ENCODE data around the gene HMG20B.

DNA sequence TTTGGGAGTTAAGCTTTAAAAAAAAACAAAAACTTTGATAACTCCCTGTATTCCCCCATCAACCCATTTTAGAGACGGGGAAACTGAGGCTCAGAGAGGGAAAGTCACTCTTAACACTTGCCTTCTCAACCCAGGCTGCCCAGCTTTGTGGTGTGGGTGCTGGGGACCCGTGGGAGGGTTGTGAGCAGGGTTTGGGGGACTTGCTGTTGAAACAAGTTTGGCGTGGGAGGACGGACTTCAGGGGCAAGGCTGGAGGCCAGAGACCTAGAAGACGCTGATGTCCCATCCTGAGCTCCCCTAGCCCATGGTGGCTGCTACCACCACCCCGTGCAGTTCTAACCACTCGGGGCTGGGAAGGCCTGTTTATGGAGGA, 54.6 kb downstream of the HMG20B start:
- TF ChIP-seq CTCF (IDR thresholded peaks at IDR 0.05) (no peak), POLR2AphosphoS5 (IDR thresholded peaks at IDR 0.05) (no peak)
